ENCODE data around the gene ABCA3.

DNA sequence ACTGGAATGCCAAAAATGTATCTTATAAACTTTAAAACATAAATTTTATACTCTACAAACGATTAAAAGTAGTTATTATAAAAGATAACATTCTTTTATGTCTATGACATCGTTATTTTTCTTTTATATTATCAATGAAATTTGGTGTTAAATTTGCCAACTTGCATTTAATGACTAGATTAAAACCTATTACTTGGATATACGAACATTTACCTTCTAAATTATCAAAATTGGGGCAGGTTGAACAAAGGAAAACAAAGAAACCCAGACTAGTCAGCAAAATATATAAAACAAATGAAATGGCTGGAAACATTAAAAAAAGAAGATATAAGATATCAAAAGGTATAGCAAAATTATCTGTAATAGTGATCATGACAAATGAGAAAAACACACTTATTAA is 34.1 kb upstream of the ABCA3 start:
- TF ChIP-seq POLR2AphosphoS5 (IDR thresholded peaks at IDR 0.05; ENCODE audit: low read depth, low read length), result no peak
- TF ChIP-seq, protein P1, sequence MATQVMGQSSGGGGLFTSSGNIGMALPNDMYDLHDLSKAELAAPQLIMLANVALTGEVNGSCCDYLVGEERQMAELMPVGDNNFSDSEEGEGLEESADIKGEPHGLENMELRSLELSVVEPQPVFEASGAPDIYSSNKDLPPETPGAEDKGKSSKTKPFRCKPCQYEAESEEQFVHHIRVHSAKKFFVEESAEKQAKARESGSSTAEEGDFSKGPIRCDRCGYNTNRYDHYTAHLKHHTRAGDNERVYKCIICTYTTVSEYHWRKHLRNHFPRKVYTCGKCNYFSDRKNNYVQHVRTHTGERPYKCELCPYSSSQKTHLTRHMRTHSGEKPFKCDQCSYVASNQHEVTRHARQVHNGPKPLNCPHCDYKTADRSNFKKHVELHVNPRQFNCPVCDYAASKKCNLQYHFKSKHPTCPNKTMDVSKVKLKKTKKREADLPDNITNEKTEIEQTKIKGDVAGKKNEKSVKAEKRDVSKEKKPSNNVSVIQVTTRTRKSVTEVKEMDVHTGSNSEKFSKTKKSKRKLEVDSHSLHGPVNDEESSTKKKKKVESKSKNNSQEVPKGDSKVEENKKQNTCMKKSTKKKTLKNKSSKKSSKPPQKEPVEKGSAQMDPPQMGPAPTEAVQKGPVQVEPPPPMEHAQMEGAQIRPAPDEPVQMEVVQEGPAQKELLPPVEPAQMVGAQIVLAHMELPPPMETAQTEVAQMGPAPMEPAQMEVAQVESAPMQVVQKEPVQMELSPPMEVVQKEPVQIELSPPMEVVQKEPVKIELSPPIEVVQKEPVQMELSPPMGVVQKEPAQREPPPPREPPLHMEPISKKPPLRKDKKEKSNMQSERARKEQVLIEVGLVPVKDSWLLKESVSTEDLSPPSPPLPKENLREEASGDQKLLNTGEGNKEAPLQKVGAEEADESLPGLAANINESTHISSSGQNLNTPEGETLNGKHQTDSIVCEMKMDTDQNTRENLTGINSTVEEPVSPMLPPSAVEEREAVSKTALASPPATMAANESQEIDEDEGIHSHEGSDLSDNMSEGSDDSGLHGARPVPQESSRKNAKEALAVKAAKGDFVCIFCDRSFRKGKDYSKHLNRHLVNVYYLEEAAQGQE (IDR thresholded peaks at IDR 0.05; ENCODE audit: insufficient read depth in 1 of 2, low read depth in 2 of 2, low read length in 2 of 2), result no peak
